Hepatocyte (in vitro differentiated cells): Measurements from ENCODE around the gene C11orf54. TPM values are rescaled to one million over a fixed set of nuclear protein-coding genes. Genes with fewer than 3 reads are reported as not detected.

Experiments used
- DNase-seq: peaks from one replicate; pipeline ENCODE4 v3.0.0-alpha.2; 2016; ENCODE audit warnings: low spot score
- H2AFZ ChIP-seq: fragments of 200-600 bp; sonication (generic); 2 replicates; pipeline ENCODE4 v1.6.0; 2016; ENCODE audit warnings: antibody characterized with exemption, mild to moderate bottlenecking
- H3K27ac ChIP-seq: fragments of 200-600 bp; sonication (generic); 2 replicates; pipeline ENCODE4 v1.5.1; 2016; ENCODE audit warnings: mild to moderate bottlenecking
- H3K27me3 ChIP-seq: fragments of 200-600 bp; sonication (generic); 2 replicates; pipeline ENCODE4 v1.6.1; 2016
- H3K36me3 ChIP-seq: fragments of 200-600 bp; sonication (generic); replicated peaks from 2 replicates; pipeline ENCODE4 v1.5.1; 2016; ENCODE audit warnings: low read depth; ENCODE audit not compliant: insufficient read depth
- H3K4me1 ChIP-seq: fragments of 200-600 bp; sonication (generic); 2 replicates; pipeline ENCODE4 v1.5.1; 2016; ENCODE audit warnings: mild to moderate bottlenecking, moderate library complexity; ENCODE audit not compliant: insufficient read depth
- H3K4me2 ChIP-seq: fragments of 200-600 bp; sonication (generic); 2 replicates; pipeline ENCODE4 v1.6.0; 2016
- H3K4me3 ChIP-seq: fragments of 200-600 bp; sonication (generic); 2 replicates; pipeline ENCODE4 v1.5.1; 2016; ENCODE audit warnings: mild to moderate bottlenecking
- H3K79me2 ChIP-seq: fragments of 200-600 bp; sonication (generic); 2 replicates; pipeline ENCODE4 v1.6.0; 2017; ENCODE audit warnings: mild to moderate bottlenecking
- H3K9me2 ChIP-seq: fragments of 200-600 bp; sonication (generic); replicated peaks from 2 replicates; pipeline ENCODE4 v1.6.0; 2017; ENCODE audit warnings: mild to moderate bottlenecking; ENCODE audit not compliant: insufficient read depth
- H3K9me3 ChIP-seq: fragments of 200-600 bp; sonication (generic); 2 replicates; pipeline ENCODE4 v1.5.1; 2016; ENCODE audit warnings: low read depth, mild to moderate bottlenecking
- H4K20me1 ChIP-seq: fragments of 200-600 bp; sonication (generic); 2 replicates; pipeline ENCODE4 v1.6.0; 2016; ENCODE audit warnings: mild to moderate bottlenecking; ENCODE audit not compliant: insufficient read depth, poor library complexity, severe bottlenecking
- EZH2 ChIP-seq: fragments of 200-600 bp; sonication (generic); IDR thresholded peaks from 2 replicates; pipeline ENCODE4 v1.6.1; 2016; ENCODE audit warnings: antibody characterized with exemption, mild to moderate bottlenecking, borderline replicate concordance
- EZH2phosphoT487 ChIP-seq: fragments of 200-600 bp; sonication (generic); IDR thresholded peaks from one replicate; pipeline ENCODE4 v1.6.1; 2018; ENCODE audit warnings: antibody characterized with exemption, mild to moderate bottlenecking, low read depth, moderate library complexity; ENCODE audit not compliant: unreplicated experiment, severe bottlenecking
- WGBS: methylation state at CpG from one replicate; pipeline ENCODE4 v1.1.6; 2016; ENCODE audit warnings: low lambda C conversion rate; ENCODE audit errors: missing lambda C conversion rate; 5-methylcytosine and 5-hydroxymethylcytosine counted together
- polyA plus RNA-seq: library from polyadenylated mRNA; unstranded; fragments of >200 nt; fragmentation: Nextera tagmentation; extraction: Ambion mirVana; gene quantifications from 2 replicates; pipeline ENCODE4 v1.2.1, GENCODE V29; 2016
- total RNA-seq: library from RNA; depleted of rRNA; stranded (reverse); fragments of >200 nt; gene quantifications from 2 replicates; pipeline ENCODE4 v1.2.3, GENCODE V29; 2014
- TF ChIP-seq, protein P1 (sequence below): fragments of 200-600 bp; sonication (generic); IDR thresholded peaks from 2 replicates; pipeline ENCODE4 v1.5.1; 2016; ENCODE audit warnings: antibody characterized with exemption, mild to moderate bottlenecking; ENCODE audit not compliant: poor library complexity

The C11orf54 gene
- total and polyA plus RNA-seq, 2 experiments from 2014 or later = 31.1 to 75.6 TPM

DNA sequence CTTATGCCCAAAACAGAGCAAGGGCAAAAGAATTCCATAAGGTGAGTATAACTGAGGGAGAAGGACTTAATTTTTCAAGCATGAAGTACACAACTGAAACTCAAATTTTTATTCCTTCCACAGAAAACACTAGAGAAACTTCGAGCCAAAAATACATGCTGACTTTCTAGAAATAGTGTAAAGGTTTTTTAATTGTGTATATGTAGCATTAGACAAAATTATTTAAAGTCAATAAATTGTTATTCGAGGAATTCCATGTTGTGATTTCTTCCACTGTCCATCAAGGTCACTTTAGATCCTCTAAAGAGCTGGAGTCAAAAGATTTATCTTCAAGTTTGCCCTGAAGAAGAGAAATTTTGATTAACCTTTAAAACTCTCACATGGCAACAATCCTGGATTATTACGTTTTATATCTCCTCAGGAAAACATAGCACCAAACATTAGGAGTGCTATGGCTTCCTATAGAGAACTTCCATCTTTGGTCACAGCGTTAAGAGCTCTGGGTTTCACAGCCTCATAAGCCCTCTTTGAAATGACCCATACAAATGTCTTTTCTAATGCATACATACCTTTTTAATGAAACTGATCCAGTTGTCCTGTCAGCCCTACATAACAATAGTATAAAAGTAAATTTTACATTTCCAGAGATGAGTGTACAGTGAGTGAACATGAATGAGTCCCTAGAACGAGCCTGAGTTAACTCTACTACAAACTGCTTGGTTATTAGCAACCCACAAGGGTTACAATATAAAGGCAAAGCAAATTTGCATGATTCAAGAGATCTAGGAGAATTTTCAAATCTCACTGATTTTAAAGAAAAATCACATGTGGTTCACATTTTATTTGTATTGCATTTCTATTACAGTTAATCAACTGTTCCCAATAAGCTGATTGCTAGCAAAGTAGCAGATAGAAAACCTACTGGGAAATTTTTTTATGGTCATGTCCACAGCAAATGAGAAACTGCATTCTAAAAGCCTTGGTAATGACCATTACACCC, 11.1 kb upstream of the C11orf54 start:
- Histone ChIP-seq H3K9me3 (no peaks in the 10 kb centered on the region), H3K27ac (no peak overlapping the region), H3K4me3 (no peak overlapping the region), H3K4me2 (no peak overlapping the region), H3K27me3 (no peaks in the 10 kb centered on the region), H3K9me2 (no peaks in the 10 kb centered on the region), H3K36me3 (peaks cover 13% of the 10 kb centered on the region), H2AFZ (no peak overlapping the region), H3K4me1 (no peaks in the 10 kb centered on the region), H3K79me2 (peaks cover 8% of the 10 kb centered on the region), H4K20me1 (peaks cover 20% of the 10 kb centered on the region)
- WGBS = 95% methylated on average over 5 of the region's 5 CpGs
- TF ChIP-seq EZH2phosphoT487 (no peak), EZH2 (no peak)
- TF ChIP-seq, protein P1, sequence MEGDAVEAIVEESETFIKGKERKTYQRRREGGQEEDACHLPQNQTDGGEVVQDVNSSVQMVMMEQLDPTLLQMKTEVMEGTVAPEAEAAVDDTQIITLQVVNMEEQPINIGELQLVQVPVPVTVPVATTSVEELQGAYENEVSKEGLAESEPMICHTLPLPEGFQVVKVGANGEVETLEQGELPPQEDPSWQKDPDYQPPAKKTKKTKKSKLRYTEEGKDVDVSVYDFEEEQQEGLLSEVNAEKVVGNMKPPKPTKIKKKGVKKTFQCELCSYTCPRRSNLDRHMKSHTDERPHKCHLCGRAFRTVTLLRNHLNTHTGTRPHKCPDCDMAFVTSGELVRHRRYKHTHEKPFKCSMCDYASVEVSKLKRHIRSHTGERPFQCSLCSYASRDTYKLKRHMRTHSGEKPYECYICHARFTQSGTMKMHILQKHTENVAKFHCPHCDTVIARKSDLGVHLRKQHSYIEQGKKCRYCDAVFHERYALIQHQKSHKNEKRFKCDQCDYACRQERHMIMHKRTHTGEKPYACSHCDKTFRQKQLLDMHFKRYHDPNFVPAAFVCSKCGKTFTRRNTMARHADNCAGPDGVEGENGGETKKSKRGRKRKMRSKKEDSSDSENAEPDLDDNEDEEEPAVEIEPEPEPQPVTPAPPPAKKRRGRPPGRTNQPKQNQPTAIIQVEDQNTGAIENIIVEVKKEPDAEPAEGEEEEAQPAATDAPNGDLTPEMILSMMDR = no peak
- no peak for DNase-seq

DNA sequence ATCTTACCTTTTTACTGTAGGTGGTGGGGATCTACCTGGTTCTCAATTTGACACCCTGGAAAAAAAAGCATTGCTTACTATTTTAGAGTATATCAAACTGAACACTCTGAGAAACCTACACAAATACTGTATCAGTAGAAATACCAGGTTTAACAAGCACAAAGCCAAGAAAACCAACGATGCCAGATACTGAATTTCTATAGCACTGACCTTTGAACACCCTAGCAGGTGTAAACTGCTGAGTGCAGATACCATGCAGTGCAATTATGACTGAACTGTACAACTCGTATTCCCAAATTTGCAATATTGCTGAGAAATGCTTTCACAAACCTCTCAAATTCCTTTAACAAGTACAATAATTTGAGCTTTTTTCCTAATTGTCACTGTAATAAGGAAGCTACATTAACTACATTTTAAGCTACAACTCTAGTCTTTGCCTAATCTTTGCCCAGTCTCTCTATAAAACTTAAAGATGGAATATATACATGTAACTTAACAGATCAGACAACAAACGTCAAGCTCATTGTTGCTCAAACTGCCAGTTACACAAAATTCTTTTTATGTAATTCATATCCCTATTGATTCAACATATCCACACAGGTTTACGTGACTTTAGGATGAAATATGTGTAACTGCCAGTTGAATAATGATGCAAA, 9.1 kb upstream of the C11orf54 start:
- Histone ChIP-seq H3K4me2 (no peak overlapping the region), H3K9me3 (no peaks in the 10 kb centered on the region), H3K36me3 (peaks cover 18% of the 10 kb centered on the region), H3K27me3 (no peaks in the 10 kb centered on the region), H2AFZ (no peak overlapping the region), H3K4me1 (peaks cover 11% of the 10 kb centered on the region), H3K79me2 (peaks cover 27% of the 10 kb centered on the region), H3K27ac (peak overlapping the region; percentile 36), H4K20me1 (peaks cover 34% of the 10 kb centered on the region), H3K4me3 (no peak overlapping the region), H3K9me2 (no peaks in the 10 kb centered on the region)
- 71% methylated on average over 4 of the region's 4 CpGs for WGBS
- DNase-seq = no peak
- TF ChIP-seq, protein P1 = no peak
- no peak for TF ChIP-seq EZH2phosphoT487
- no peak for TF ChIP-seq EZH2

DNA sequence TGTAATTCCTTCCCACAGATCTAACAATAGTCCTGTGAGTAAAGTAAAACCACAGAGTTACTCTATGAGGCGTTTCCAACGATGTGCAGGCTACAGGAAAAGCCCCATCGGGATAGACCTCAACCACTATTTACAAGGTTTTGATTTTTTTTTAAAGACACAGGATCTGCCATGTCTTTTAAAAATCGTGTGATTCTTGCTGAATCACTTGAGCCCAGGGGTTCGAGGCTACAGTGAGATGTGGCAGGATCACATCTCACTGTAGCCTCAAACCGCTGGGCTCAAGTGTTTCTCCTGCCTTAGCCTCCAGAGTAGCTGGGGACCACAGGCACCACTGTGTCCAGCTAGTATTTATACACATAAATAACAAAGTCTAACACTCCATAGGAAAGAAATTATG, 8.0 kb upstream of the C11orf54 start:
- H3K27me3 ChIP-seq = no peaks in the 10 kb centered on the region
- H2AFZ ChIP-seq = no peak overlapping the region
- peaks cover 25% of the 10 kb centered on the region for H3K36me3 ChIP-seq
- no peaks in the 10 kb centered on the region for H3K9me2 ChIP-seq
- H3K4me1 ChIP-seq = peaks cover 20% of the 10 kb centered on the region
- no peak for TF ChIP-seq EZH2
- TF ChIP-seq, protein P1 = no peak
- TF ChIP-seq EZH2phosphoT487 = no peak
- 67% methylated on average over 6 of the region's 6 CpGs for WGBS
- H3K9me3 ChIP-seq = no peaks in the 10 kb centered on the region
- H3K27ac ChIP-seq = peak overlapping the region; percentile 8
- H3K79me2 ChIP-seq = peaks cover 38% of the 10 kb centered on the region
- no peak for DNase-seq
- no peak overlapping the region for H3K4me3 ChIP-seq
- H3K4me2 ChIP-seq = peak overlapping the region; percentile 20
- H4K20me1 ChIP-seq = peaks cover 45% of the 10 kb centered on the region
